DOHH2 (cell line): Measurements from ENCODE around the gene SLC25A11.

Experiments used
- CTCF ChIP-seq: fragments of 200-600 bp; sonication (generic); IDR thresholded peaks from one replicate; pipeline ENCODE4 v1.5.1; 2014; ENCODE audit warnings: antibody characterized with exemption, mild to moderate bottlenecking, low read depth, low read length; ENCODE audit not compliant: poor library complexity, severe bottlenecking
- EZH2phosphoT487 ChIP-seq: fragments of 200-600 bp; sonication (generic); IDR thresholded peaks from 2 replicates; pipeline ENCODE4 v1.6.1; 2017; ENCODE audit warnings: borderline replicate concordance, mild to moderate bottlenecking, antibody characterized with exemption, low read length, moderate library complexity, mixed read lengths

GRCh38 chr17:4986951-4987766 lies 47.3 kb upstream of the SLC25A11 start, which contains the start of gene CAMTA2:
- TF ChIP-seq CTCF (peak; percentile 98), EZH2phosphoT487 (no peak)
